ENCODE results near the gene PCA3. TPM values are rescaled to one million over a fixed set of nuclear protein-coding genes. Genes with fewer than 3 reads are reported as not detected.

PCA3 gene
- total RNA-seq, 2 donors from 2014 or later: not detected

DNA sequence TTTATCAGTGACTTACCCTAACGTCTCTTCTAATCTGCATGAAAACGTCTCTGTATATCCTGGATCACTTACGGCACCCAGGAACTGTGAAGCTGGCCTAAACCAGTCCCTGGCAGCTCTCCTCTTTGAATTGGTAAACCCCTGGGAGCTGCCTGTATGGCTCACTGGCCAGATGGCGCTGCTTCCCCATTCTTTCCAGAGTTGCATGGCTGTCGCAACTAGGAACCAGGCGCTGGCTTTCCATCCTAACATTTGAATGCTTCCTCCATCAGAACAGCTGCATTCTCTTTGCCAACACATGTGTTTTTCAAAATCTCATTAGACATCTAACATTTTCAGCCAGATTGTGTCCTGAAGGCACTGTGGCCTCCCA lies 8.0 kb upstream of the PCA3 start:
- H3K27ac ChIP-seq: no peak overlapping the region
- H3K4me1 ChIP-seq (ENCODE audit: control insufficient read depth in 1 of 2, low read depth in 2 of 2): peaks cover 0 to 5% of the 10 kb centered on the region in 2 donors
- no peaks in the 10 kb centered on the region for H3K27me3 ChIP-seq (replicated peaks; ENCODE audit: insufficient read depth)
- no peaks in the 10 kb centered on the region for H3K36me3 ChIP-seq
- no peak for ATAC-seq (ENCODE audit: insufficient number of reproducible peaks, low FRiP score, low read depth)
- DNase-seq (ENCODE audit: low spot score): no peak
- TF ChIP-seq CTCF (IDR thresholded peaks at IDR 0.05): no peak
- H3K4me3 ChIP-seq: no peak overlapping the region
- no peaks in the 10 kb centered on the region for H3K9me3 ChIP-seq

- peaks cover 0 to 7% of the 10 kb centered on the region in 2 donors for H3K4me1 ChIP-seq (ENCODE audit: control insufficient read depth in 1 of 2, low read depth in 2 of 2)
- no peaks in the 10 kb centered on the region for H3K9me3 ChIP-seq
- H3K27ac ChIP-seq: no peak overlapping the region
- ATAC-seq (ENCODE audit: insufficient number of reproducible peaks, low FRiP score, low read depth) (no peak), DNase-seq (ENCODE audit: low spot score) (no peak)
- no peak for TF ChIP-seq CTCF (IDR thresholded peaks at IDR 0.05)
- no peaks in the 10 kb centered on the region for H3K36me3 ChIP-seq
- no peak overlapping the region for H3K4me3 ChIP-seq
- no peaks in the 10 kb centered on the region for H3K27me3 ChIP-seq (replicated peaks; ENCODE audit: insufficient read depth)
Observed at GRCh38 chr9:76756941-76757673, 7.1 kb upstream of the PCA3 start.

DNA sequence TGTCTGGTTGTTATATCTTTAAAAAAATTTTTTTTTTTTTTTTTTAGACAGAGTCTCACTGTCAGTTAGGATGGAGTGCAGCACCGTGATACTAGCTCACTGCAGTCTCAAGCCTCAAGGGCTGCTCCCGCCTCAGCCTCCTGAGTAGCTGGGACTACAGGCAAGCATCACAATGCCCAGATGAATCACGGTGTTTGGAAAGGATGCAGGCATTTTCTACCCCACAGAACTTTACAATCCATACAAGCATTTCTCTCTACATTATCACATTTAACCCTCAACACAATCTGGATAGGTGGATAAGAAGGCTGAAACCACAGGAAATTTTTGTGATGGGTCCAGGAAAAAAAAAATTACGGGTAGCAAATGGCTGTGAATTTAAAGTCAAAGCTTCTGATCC lies 5.8 kb upstream of the PCA3 start:
- no peaks in the 10 kb centered on the region for H3K9me3 ChIP-seq
- H3K36me3 ChIP-seq: peaks cover 3% of the 10 kb centered on the region
- TF ChIP-seq CTCF (IDR thresholded peaks at IDR 0.05): no peak
- ATAC-seq (ENCODE audit: insufficient number of reproducible peaks, low FRiP score, low read depth): no peak
- no peak overlapping the region for H3K27ac ChIP-seq
- DNase-seq (ENCODE audit: low spot score): no peak
- no peak overlapping the region for H3K4me3 ChIP-seq
- H3K4me1 ChIP-seq (ENCODE audit: control insufficient read depth in 1 of 2, low read depth in 2 of 2): peaks cover 0 to 14% of the 10 kb centered on the region in 2 donors
- H3K27me3 ChIP-seq (replicated peaks; ENCODE audit: insufficient read depth): no peaks in the 10 kb centered on the region

DNA sequence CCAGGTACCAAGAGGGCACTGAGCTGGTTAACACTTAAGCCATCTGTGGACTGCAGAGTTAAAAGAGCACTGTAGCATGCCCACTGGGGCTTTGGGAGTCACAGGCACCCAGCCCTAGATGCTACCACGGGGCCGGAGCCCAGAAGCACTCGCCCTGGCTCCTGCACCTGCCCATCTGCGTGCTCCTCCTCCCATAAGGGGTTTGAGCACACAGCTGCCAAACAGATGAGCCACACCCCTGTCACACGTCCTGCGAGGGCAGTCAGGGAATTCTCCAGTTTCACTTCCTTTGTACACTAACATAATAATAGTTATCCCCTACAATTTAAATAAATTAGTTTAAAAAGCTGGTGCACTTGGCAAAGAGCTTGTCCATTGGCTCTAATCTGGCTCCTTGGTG lies 4.5 kb upstream of the PCA3 start:
- no peaks in the 10 kb centered on the region for H3K27me3 ChIP-seq (replicated peaks; ENCODE audit: insufficient read depth)
- ATAC-seq (ENCODE audit: insufficient number of reproducible peaks, low FRiP score, low read depth): no peak
- DNase-seq (ENCODE audit: low spot score): no peak
- H3K4me3 ChIP-seq: no peak overlapping the region
- peaks cover 0 to 14% of the 10 kb centered on the region in 2 donors for H3K4me1 ChIP-seq (ENCODE audit: control insufficient read depth in 1 of 2, low read depth in 2 of 2)
- H3K9me3 ChIP-seq: no peaks in the 10 kb centered on the region
- no peak overlapping the region for H3K27ac ChIP-seq
- H3K36me3 ChIP-seq: peaks cover 3% of the 10 kb centered on the region
- TF ChIP-seq CTCF (IDR thresholded peaks at IDR 0.05): no peak

GRCh38 chr9:76761448-76761847 lies 2.8 kb upstream of the PCA3 start:
- DNase-seq (ENCODE audit: low spot score) (no peak), ATAC-seq (ENCODE audit: insufficient number of reproducible peaks, low FRiP score, low read depth) (no peak)
- H3K4me1 ChIP-seq (ENCODE audit: control insufficient read depth in 1 of 2, low read depth in 2 of 2): peaks cover 0 to 14% of the 10 kb centered on the region in 2 donors
- H3K27ac ChIP-seq: no peak overlapping the region
- no peak overlapping the region for H3K4me3 ChIP-seq
- no peaks in the 10 kb centered on the region for H3K27me3 ChIP-seq (replicated peaks; ENCODE audit: insufficient read depth)
- TF ChIP-seq CTCF (IDR thresholded peaks at IDR 0.05): peak; percentile 33
- H3K36me3 ChIP-seq: peaks cover 3% of the 10 kb centered on the region
- H3K9me3 ChIP-seq: no peaks in the 10 kb centered on the region
